ENCODE data around the gene AHSG. TPM values are rescaled to one million over a fixed set of nuclear protein-coding genes. Genes with fewer than 3 reads are reported as not detected.

AHSG gene
- total and polyA plus RNA-seq, 12 donors, result 0.22 to 1.4 (median 0.77) TPM; not detected in 8

DNA sequence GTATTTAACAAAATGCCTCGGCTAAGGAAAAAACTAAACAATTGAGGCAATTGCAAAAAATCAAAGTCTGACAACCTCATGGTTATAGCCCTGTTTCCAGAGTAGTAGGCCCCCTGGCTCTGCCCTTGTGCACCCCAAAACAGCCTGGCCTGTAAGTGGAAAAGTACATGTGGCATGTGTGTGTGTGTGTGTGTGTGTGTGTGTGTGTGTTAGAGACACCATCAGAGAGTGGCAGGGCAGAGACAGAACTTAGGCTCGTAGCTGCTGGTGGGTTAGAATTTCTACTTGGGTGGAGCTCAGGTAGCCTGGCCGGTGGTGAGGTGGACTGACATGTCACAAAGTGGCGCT lies 14.1 kb upstream of the AHSG start:
- Histone ChIP-seq H3K27ac (no peak overlapping the region), H3K36me3 (replicated peaks in 1 of 2) (no peaks in the 10 kb centered on the region), H3K9me3 (replicated peaks in 1 of 3) (no peaks in the 10 kb centered on the region), H3K27me3 (no peaks in the 10 kb centered on the region), H3K4me1 (replicated peaks in 1 of 2) (no peaks in the 10 kb centered on the region), H3K4me3 (no peak overlapping the region)
- 84 to 91% (median 86%) methylated on average over 4 of the region's 4 CpGs for WGBS, 4 donors
- intact Hi-C loops (cut with DNase I), result no loop called here
- no peak for TF ChIP-seq POLR2A (IDR thresholded peaks at IDR 0.05)
- TF ChIP-seq, protein P1, sequence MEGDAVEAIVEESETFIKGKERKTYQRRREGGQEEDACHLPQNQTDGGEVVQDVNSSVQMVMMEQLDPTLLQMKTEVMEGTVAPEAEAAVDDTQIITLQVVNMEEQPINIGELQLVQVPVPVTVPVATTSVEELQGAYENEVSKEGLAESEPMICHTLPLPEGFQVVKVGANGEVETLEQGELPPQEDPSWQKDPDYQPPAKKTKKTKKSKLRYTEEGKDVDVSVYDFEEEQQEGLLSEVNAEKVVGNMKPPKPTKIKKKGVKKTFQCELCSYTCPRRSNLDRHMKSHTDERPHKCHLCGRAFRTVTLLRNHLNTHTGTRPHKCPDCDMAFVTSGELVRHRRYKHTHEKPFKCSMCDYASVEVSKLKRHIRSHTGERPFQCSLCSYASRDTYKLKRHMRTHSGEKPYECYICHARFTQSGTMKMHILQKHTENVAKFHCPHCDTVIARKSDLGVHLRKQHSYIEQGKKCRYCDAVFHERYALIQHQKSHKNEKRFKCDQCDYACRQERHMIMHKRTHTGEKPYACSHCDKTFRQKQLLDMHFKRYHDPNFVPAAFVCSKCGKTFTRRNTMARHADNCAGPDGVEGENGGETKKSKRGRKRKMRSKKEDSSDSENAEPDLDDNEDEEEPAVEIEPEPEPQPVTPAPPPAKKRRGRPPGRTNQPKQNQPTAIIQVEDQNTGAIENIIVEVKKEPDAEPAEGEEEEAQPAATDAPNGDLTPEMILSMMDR (IDR thresholded peaks at IDR 0.05), result no peak
- DNase-seq, result no peak

DNA sequence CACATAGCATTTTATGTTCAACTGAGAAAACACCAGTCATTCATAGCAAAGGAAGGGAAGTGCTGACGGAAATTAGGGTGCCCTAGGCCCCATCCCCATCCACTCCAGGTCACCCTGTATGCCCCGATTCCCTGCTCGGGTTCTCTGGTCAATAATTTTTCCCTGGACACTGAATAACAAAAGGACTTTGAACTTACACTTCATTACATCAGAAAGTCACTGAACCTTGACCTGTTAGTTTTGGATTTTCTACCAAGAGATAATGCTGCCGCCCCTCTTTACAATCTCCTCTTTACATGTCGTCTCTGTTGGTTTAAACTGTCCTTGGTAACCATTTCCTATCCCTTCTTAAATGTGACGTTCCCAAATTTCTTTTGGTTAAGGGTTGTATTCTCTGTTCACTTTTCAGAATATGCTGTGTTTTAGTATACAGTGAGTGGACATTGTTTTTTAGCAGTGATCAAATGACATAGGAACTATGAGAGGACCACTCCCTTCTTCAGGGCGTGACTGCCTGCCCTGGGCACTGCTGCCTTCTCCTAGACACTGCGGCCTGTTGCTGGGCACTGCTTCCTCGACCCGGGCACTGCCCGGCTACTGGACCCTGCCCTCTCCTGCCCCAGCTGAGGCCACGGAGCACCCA lies 13.6 kb upstream of the AHSG start:
- DNase-seq, result no peak
- 63 to 83% (median 70%) methylated on average over 6 to 12 of the region's 12 CpGs for WGBS, 4 donors
- intact Hi-C loops (cut with DNase I), result no loop called here
- no peaks in the 10 kb centered on the region for H3K27me3 ChIP-seq
- H3K4me3 ChIP-seq, result no peak overlapping the region
- no peaks in the 10 kb centered on the region for H3K9me3 ChIP-seq (replicated peaks in 1 of 3)
- no peaks in the 10 kb centered on the region for H3K36me3 ChIP-seq (replicated peaks in 1 of 2)
- no peak for TF ChIP-seq POLR2A (IDR thresholded peaks at IDR 0.05)
- TF ChIP-seq, protein P1 (IDR thresholded peaks at IDR 0.05), result no peak
- no peaks in the 10 kb centered on the region for H3K4me1 ChIP-seq (replicated peaks in 1 of 2)
- no peak overlapping the region for H3K27ac ChIP-seq

DNA sequence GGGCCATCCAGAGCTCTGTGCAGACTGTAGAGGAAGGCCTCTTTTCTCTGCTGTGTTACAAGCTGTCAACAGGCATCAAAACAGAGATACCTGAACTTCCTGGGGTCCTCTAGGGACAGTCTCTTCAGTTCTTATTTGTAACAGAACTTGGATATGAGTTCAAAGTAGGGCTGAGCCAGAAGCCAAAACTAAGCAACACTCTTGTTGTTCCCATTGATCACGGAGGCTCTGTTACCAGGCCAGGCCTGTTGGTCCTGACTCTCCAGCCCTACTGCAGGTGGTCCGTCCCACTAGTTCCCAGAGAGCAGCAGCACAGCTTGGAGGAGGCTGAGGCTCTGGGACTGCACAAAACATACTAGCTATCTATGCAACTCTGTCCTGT lies 13.1 kb upstream of the AHSG start:
- Histone ChIP-seq H3K27me3 (no peaks in the 10 kb centered on the region), H3K9me3 (replicated peaks in 1 of 3) (no peaks in the 10 kb centered on the region), H3K36me3 (replicated peaks in 1 of 2) (no peaks in the 10 kb centered on the region), H3K4me3 (no peak overlapping the region), H3K4me1 (replicated peaks in 1 of 2) (no peaks in the 10 kb centered on the region), H3K27ac (no peak overlapping the region)
- 38 to 93% (median 91%) methylated on average over 1 to 2 of the region's 2 CpGs for WGBS, 4 donors
- TF ChIP-seq, protein P1 (IDR thresholded peaks at IDR 0.05), result no peak
- no peak for TF ChIP-seq POLR2A (IDR thresholded peaks at IDR 0.05)
- no peak for DNase-seq
- intact Hi-C loops (cut with DNase I), result loop anchor here in 1 of 2 donors (10.0 kb wide), 1 partner anchor 565 kb away; no protein-coding TSS in a partner anchor

DNA sequence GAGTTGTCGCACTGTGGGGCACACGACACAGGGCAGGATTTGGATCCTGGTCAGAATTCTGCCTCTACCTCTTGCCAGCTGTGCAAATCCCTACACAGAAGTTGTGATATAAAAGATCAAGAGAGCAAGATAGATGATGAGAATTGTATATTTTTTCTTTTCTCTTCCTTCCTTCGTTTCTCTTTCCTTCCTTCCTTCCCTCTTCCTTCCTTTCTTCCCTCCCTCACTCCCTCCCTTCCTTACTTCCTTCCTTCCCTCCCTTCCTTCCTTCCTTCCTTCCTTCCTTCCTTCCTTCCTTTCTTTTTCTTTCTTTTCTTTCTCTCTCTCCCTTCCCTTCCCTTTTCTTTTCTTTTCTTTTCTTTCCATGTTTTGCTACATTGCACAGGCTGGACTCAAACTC lies 12.0 kb upstream of the AHSG start:
- 50 to 63% (median 55%) methylated on average over 3 of the region's 3 CpGs for WGBS, 4 donors
- H3K36me3 ChIP-seq (replicated peaks in 1 of 2), result no peaks in the 10 kb centered on the region
- no peak for DNase-seq
- H3K9me3 ChIP-seq (replicated peaks in 1 of 3), result no peaks in the 10 kb centered on the region
- no peak overlapping the region for H3K4me3 ChIP-seq
- no peaks in the 10 kb centered on the region for H3K4me1 ChIP-seq (replicated peaks in 1 of 2)
- no peak for TF ChIP-seq POLR2A (IDR thresholded peaks at IDR 0.05)
- TF ChIP-seq, protein P1 (IDR thresholded peaks at IDR 0.05), result no peak
- no peak overlapping the region for H3K27ac ChIP-seq
- H3K27me3 ChIP-seq, result no peaks in the 10 kb centered on the region
- intact Hi-C loops (cut with DNase I), result loop anchor here in 1 of 2 donors (10.0 kb wide), 1 partner anchor 564 kb away; no protein-coding TSS in a partner anchor

Data from adrenal gland (tissue), 12 donors.